GM23248 (cell line): ENCODE measurements around the gene ATRN.

Experiments used
- EZH2 ChIP-seq: fragments of 200-600 bp; sonication (generic); IDR thresholded peaks from 2 replicates; pipeline ENCODE4 v1.6.1; 2018; ENCODE audit warnings: antibody characterized with exemption, mild to moderate bottlenecking; ENCODE audit not compliant: insufficient read depth, poor library complexity, severe bottlenecking
- EZH2phosphoT487 ChIP-seq: fragments of 200-600 bp; sonication (generic); IDR thresholded peaks from 2 replicates; pipeline ENCODE4 v1.6.1; 2018; ENCODE audit warnings: antibody characterized with exemption, moderate library complexity, mild to moderate bottlenecking, low read depth; ENCODE audit not compliant: insufficient read depth

- TF ChIP-seq EZH2 (no peak), EZH2phosphoT487 (no peak)
Observed at GRCh38 chr20:3509064-3509463, 38.2 kb downstream of the ATRN start.
